ENCODE data around the gene VTI1A.
A peak's percentile ranks its signal among the peaks of the same experiment; 100 is the strongest.

VTI1A gene

GRCh38 chr10:112758961-112759360, 311.9 kb downstream of the VTI1A start:
- DNase-seq (ENCODE audit: low read depth, low spot score) = no peak
- no peak overlapping the region for H3K4me3 ChIP-seq (ENCODE audit: low read depth, low read length)
- in situ Hi-C loops (cut with HindIII; ENCODE audit: low sequenced_read_pairs) = no loop called here
- no peak for TF ChIP-seq CTCF (IDR thresholded peaks at IDR 0.05; ENCODE audit: low read depth, low read length)

DNA sequence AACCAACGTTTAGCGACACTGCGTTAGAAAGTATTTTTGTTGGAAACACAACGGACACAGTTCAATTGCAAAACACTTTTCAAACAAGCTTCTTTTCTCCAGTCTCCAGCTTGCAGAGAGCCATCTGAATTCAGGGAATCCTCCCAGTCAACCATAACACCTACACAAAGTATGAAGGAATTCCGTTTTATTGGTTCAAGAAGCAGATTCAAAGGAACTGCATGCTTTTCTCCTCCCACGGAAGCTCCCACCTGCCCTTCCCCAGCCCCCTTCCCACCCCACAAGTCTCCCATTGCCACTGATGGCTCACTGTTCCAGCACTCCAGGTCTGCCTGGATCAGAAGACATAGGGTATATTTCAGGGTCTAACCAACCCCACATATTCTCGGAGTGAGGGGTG, 312.5 kb downstream of the VTI1A start:
- no peak for DNase-seq (ENCODE audit: low read depth, low spot score)
- H3K4me3 ChIP-seq (ENCODE audit: low read depth, low read length) = no peak overlapping the region
- in situ Hi-C loops (cut with HindIII; ENCODE audit: low sequenced_read_pairs) = no loop called here
- no peak for TF ChIP-seq CTCF (IDR thresholded peaks at IDR 0.05; ENCODE audit: low read depth, low read length)

DNA sequence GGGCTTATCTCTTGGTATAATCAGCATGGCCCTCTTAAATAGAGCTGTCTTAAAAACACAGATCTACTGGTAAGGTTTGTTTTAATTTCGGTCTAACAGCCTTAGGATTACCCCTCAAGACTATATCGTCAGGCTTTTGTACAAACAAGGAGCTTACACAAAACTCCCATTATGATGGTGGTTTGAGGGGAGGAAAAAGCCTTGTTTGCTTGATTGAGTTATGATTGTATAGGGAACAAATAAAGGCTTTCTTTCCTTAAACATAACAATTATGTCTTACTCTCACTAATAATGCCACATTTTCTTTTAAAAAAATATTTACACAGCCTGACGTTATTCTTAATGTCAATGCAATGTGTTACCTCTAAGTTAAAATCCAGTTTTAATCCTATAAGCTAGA, 314.2 kb downstream of the VTI1A start:
- in situ Hi-C loops (cut with HindIII; ENCODE audit: low sequenced_read_pairs) = no loop called here
- no peak for DNase-seq (ENCODE audit: low read depth, low spot score)

GRCh38 chr10:112763916-112764520, 317.0 kb downstream of the VTI1A start:
- DNase-seq (ENCODE audit: low read depth, low spot score) = peak; percentile 88
- no peak for TF ChIP-seq CTCF (IDR thresholded peaks at IDR 0.05; ENCODE audit: low read depth, low read length)
- in situ Hi-C loops (cut with HindIII; ENCODE audit: low sequenced_read_pairs) = no loop called here
- H3K4me3 ChIP-seq (ENCODE audit: low read depth, low read length) = no peak overlapping the region

More for the DNA sequence above, 314.2 kb downstream of the VTI1A start:
- no peak for TF ChIP-seq CTCF (IDR thresholded peaks at IDR 0.05; ENCODE audit: low read depth, low read length)
- H3K4me3 ChIP-seq (ENCODE audit: low read depth, low read length) = no peak overlapping the region

DNA sequence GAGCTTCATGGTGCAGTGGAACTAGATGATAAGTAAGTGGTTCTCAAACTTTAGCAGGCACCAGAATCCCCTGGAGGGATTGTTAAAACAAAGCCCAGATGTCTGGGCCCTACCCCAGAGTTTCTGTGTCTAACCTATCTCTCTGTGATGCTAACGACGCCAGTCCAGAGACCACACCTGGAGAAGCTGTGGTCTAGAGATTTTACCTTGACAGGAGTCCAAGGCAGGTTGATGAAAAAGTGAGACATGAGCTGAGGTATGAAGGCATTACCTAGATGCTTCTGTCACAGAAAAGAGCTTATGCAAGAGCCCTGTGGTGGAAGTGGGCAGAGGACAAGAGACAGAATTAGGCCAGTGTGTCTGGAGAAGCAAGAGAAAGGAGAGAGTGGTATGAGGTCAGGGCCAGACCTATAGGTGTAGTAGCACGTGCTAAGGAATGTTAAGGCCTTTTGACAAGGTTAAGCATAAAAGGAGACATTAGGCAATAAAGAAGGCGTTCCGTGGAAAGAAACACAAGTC, 318.8 kb downstream of the VTI1A start:
- in situ Hi-C loops (cut with HindIII; ENCODE audit: low sequenced_read_pairs) = no loop called here
- DNase-seq (ENCODE audit: low read depth, low spot score) = no peak
- H3K4me3 ChIP-seq (ENCODE audit: low read depth, low read length) = no peak overlapping the region
- no peak for TF ChIP-seq CTCF (IDR thresholded peaks at IDR 0.05; ENCODE audit: low read depth, low read length)

GRCh38 chr10:112766636-112767035, 319.6 kb downstream of the VTI1A start:
- no peak for DNase-seq (ENCODE audit: low read depth, low spot score)
- no peak overlapping the region for H3K4me3 ChIP-seq (ENCODE audit: low read depth, low read length)
- in situ Hi-C loops (cut with HindIII; ENCODE audit: low sequenced_read_pairs) = no loop called here
- no peak for TF ChIP-seq CTCF (IDR thresholded peaks at IDR 0.05; ENCODE audit: low read depth, low read length)

Data from astrocyte of the spinal cord (primary cell).